HPDE6-E6E7 (cell line): ENCODE results near the gene PRRT4.

Experiments used
- DNase-seq: peaks from one replicate; pipeline ENCODE4 v3.0.0; 2011; ENCODE audit warnings: missing footprints; ENCODE audit errors: extremely low spot score

PRRT4 gene

DNA sequence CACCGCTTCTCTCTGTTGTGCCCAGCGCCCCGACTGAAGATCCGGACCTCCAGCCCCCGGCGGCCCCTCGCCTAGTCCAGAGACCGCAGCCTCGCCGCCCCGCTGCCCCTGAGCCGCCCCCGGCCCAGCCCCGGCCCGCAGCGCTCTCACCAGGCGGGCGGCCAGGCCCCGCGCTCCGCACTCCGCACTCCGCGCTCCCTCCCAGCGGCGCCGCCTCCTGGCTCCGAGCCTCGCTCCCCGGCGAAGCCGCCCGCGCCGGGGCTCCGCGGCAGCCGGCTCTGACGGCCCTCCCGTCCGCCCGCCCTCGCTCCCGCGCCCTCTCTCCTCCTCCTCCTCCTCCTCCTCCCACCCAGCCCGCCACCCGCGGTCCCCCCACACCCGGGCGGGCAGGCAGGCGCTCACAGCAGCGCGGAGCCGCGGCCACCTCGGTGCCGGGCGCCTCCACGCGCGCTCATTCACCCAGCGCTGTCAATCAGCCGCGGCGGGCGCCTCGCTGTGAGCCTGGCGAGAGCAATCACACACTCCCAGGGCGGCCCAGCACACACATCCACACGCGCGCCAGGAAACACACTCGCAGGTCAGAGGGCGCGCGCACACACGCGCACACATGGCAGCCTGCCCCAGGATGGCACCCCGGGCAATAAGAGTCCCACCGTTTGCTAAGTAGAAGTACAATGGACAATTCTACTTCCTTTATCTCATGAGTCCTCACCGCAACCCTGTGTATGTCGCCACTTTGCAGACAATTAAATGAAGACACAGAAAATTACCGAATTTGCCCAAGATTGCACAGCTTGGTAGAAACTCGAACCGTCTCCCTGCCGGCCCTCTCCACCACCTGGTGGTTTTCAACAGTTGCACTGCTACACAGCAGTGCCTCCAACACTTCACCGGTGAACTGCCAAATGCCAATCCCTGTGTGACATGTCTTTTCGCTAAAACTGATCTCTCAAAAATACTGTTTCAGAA lies at the start of gene PRRT4:
TSS of gene PRRT4 (minus strand) at position 280 of the 969 bp plus-strand sequence.
- DNase-seq, result peak; percentile 52

- DNase-seq, result peak; percentile 55
Observed at GRCh38 chr7:128410451-128410753, 48.9 kb upstream of the PRRT4 start.

DNA sequence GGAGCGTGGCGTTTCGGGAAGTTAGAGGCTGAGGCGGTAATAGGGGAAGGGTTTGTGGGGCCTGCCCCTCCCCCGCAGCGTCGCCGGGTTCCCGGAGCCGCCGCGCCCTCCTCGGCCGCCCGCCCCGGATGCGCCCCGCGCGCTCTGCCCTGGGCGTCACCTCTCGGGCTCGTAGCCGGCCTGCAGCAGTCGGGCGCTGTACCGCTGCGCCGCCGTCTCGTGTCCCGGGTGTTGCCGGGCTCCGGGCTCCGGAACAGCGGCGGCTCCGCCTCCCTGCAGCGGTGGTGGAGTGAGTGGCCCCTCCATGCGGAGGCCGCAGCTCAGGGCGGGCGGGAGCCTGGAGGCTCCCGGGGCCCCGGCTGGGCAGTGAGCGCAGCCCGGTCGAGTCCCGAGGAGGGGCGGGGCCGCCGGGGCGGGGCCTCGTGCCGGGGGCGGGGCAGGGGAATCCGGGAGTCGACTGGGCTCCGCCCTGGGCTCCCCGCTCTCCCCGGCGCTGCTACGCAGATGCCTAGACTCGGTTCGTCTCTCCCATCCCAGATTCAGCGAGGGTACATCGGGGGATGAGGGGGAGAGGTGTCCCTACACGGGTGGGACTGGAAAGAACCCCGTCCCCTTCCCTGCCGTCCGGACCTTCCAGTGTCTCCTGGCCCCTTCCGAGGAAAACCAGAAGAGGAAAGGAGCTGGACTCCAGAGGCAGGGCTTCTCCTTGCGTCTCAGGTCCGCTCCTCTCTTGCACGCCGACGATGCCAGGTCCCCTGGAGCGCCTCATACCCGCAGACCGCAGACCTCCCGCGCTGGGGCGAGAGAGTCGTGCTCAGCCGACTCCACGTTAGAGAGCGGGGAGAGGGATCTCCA lies 48.3 kb upstream of the PRRT4 start, which contains the start of gene IMPDH1:
TSS of gene IMPDH1 (minus strand) at position 387 of the 855 bp plus-strand sequence. CDS start at position 306, 81 bp downstream.
- peak; percentile 91 for DNase-seq

- DNase-seq, result peak; percentile 77
Observed at GRCh38 chr7:128408709-128409595, 47.5 kb upstream of the PRRT4 start.

DNA sequence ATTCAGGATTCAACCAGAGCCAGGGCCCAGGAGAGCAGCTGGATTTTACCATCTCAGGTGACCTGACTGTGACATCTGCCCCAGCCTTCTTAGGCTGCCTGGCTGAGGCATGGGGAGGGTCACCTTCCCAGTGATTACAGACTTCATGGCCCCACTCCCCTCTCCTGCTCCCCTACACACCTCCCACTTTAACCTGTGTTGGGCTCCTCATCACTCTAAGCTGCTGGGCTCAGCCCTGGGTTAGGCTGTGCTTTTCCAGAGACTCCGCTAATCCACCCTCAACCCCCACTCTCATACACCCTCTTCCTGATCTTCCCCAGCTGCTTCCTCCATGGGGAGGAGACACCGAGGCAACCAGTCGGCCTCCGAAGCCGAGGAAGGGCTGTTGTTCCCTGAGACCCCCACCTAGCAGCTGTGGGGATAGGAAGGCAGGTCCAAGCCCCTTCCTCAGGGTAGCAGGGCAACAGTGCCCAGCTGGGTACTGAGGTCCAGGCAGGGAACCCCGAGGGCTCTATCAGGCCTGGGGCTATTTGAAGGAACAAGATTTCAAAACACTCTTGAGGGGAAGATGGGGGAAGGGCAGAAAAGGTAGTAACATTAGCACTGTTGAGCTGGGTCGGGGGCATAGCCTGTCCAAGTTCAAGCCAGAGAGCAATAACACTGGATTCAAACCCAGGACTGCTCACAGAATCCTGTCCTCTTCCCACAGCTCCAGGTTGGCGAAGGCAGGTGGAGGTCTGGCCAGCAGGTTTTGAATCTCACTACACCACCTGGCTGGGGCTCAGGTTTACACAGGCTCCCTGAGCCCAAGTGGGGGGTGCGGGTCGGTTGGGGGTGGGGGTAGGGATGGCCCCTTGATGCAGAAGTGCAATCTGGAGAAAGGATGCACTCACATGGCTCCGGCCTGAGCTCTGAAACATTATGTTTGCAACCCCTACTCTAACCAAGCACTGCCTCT lies 46.5 kb upstream of the PRRT4 start:
- no peak for DNase-seq

GRCh38 chr7:128407233-128407589 lies 45.7 kb upstream of the PRRT4 start:
- DNase-seq, result no peak

- no peak for DNase-seq
Observed at GRCh38 chr7:128406314-128407232, 45.1 kb upstream of the PRRT4 start.

DNA sequence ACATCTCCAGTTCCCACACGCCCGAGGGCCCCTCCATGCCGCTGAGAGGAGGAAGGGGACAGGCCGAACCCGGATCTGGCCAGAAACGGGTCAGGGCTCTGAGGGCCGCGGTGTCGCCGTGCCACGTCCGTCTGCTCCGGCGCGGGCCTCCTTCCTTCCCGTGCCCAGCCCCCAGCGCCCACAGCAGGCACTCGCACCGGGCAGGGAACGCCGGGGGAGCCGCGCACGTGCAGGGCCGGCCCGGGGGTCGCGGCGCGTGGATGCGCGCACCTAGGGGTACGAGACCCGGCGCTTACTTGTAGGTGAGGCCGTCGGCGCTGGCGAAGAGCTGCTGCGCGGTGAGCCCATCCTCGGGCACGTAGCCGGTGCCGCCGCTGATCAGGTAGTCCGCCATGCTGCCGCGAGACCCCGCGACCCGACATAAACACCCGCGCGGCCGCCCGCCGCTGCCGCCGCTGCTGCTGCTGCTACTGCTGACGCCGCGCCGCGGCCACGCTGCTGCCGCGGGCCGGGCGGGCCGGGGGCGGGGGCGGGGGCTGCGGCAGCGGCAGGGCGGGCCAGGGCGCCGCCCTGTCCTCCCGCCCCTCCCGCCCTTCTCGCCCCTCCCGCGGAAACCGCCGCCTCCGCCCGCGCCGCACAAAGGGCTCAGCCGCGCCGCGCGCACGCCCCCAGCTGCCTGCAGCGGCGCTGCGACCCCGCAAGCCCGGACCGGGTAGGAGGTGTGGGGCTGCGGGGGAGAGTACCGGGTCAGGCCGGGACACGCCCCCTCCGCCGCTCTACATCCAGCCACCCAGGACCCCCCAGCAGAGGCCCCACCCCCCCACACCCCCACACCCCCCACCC lies 44.2 kb upstream of the PRRT4 start:
- DNase-seq, result no peak

DNA sequence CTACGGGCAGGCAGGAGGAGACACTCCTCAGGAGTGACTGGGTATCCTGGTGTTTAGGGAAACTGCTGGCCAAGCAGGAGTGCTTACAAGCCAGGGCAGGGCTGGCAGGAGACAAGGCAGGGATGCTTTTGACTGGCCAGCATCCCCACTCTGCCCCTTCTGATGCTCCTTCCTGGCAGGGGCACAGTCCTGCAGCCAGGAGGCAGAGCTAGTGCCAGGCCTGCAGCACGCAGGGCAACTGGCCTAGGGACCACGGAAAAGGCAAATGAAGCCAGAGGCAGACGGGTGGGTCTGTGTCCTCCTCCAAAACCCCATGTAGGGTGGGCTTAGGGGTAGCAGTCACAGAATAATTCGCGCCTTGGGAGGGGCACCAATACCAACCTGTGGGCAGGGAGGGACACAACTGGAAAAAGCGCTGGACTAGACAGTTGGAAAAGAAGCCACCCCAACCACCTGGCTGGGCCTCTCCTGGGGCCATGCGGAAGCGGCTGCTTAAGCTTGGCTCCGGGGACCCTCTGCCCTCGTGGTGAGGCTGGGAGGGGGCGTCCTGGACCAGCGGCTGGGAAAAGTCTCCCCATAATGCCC lies 43.5 kb upstream of the PRRT4 start:
- no peak for DNase-seq

GRCh38 chr7:128404143-128404681 lies 42.7 kb upstream of the PRRT4 start:
- no peak for DNase-seq

DNA sequence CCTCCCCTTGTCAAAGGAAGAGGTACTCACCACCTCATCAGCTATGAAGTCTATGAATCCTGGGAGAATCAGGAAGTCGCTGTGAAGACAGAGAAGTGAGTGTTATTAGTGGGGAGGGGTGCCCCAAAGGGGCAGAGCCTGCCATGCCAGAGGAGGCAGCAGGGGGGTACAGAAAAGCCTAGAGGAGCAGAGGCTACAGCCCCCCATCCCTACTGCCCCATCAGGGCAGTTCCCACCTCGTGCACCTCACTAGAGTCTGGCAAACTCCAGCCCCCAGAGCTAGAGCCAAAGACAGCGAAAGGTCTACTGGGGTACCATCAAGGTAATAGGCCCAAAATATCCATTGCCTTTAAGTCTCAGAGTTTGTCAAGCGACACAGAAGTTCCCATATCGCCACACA lies 42.2 kb upstream of the PRRT4 start:
- DNase-seq, result no peak

- no peak for DNase-seq
Observed at GRCh38 chr7:128402356-128402755, 40.9 kb upstream of the PRRT4 start.

DNA sequence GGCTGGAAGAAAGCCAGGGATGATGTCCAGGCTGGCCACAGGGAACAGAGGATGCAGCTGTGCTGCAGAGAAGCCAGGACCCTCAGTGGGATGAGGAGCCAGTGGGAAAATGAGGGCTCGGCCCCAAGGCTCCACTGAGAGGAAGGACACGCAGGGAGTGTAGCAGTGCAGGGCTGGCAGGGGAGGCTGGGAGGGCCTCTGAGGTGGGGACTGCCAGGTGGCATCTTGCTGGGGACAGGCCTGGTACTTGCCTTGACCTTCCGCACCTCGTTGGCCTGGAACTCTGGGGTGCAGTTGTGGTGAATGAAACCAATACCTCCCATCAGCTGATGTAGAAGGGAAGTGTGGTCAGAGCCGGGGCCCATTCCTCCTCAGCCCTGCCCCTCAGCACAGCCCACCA lies 39.1 kb upstream of the PRRT4 start:
- DNase-seq, result no peak

DNA sequence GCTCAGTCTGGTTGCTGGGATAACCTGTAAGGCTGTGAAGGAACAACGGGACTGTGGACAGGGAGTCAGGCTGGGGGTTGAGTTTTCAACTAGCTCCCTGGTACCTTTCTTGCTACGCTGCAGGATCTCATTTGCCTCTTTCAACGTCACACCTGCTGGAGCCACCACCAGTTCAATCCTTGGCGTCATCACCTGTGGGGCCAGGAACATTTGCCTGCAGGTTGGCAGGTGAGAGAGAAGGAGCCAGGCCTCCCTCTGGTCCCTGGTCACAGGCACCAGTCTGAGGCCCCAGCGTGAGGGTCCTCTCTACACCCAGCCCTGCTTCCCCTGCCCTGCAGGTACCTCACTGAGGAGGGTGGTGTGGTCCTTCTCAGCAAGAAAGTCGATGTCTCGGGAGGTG lies 38.5 kb upstream of the PRRT4 start:
- no peak for DNase-seq

- no peak for DNase-seq
Observed at GRCh38 chr7:128398841-128399135, 37.3 kb upstream of the PRRT4 start.

DNA sequence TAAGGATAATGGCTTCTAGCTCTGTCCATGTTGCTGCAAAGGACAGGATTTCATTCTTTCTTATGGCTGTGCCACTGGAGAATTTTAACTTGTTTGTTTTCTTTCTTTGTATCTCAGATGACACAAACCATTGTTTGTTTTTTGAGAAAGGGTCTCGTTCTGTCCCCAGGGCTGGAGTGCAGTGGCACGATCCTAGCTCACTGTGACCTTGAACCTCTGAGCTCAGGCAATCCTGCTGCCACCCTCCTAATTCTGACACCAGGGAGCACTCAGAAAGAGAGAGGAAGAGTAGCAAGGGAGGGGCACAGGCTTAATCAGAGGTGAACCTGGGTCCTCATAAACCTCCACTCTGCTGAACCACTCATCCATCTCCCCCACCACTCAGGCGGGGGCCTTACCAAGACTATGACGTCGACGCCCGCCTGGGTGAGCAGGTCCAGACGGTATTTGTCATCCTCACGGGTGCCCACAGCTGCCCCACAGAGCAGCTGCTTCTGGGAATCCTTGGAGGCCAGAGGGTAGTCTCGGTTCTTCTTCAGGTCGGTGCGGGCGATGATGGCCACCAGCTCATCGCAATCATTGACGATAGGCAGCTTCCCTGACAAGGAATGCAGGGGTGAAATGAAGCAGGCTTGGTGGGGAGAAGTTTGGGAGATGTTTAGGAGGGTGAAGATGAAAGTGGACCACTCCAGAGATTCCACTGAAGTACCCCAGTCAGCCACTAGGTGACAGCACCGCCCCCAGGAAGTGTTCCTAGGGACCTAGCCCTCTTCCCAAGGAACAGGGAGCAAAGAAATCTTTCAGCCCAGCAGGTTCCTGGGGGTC lies 36.7 kb upstream of the PRRT4 start:
- no peak for DNase-seq

DNA sequence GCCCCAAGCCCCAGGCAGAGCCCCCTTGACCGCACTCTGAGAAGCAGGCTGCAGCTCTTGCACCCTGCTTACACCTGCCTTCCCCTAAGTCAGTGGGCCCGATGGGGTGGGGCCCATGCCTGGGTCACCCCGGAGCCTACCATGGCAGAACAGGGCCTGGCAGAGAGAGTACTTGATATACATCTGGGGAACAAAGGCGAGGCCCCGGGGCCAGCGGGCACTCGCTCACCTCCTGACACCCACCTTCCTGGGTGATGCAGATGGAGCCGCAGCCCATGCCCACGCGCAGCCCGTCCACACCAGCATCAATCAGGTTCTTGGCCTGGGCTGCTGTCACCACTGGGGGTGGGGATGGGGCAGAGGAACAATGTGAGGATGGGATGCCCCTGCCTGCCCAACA lies 34.9 kb upstream of the PRRT4 start:
- no peak for DNase-seq
